CD1c-positive myeloid dendritic cell (primary cell): Measurements from ENCODE around the gene SMARCD3.
A peak's percentile ranks its signal among the peaks of the same experiment; 100 is the strongest.

Experiments
- DNase-seq: peaks from one replicate; pipeline ENCODE4 v3.0.0-alpha.2; 2016; ENCODE audit errors: extremely low spot score

The SMARCD3 gene

GRCh38 chr7:151249034-151249731, 689 bp upstream of the SMARCD3 start:
- peak; percentile 76 for DNase-seq

GRCh38 chr7:151247611-151248345, 716 bp downstream of the SMARCD3 start:
- DNase-seq = no peak

- no peak for DNase-seq
Measured at GRCh38 chr7:151246851-151247580, 1.5 kb downstream of the SMARCD3 start.

- no peak for DNase-seq
Measured at GRCh38 chr7:151246102-151246850, 2.2 kb downstream of the SMARCD3 start.

- peak; percentile 57 for DNase-seq
Measured at GRCh38 chr7:151245360-151246101, 3.0 kb downstream of the SMARCD3 start.

GRCh38 chr7:151244841-151245346, 3.6 kb downstream of the SMARCD3 start:
- peak; percentile 4 for DNase-seq

GRCh38 chr7:151244196-151244840, 4.2 kb downstream of the SMARCD3 start:
- peak; percentile 79 for DNase-seq

GRCh38 chr7:151243408-151244195, 4.9 kb downstream of the SMARCD3 start:
- DNase-seq = peak; percentile 55

- no peak for DNase-seq
Measured at GRCh38 chr7:151243045-151243349, 5.5 kb downstream of the SMARCD3 start.

- DNase-seq = no peak
Measured at GRCh38 chr7:151242159-151243044, 6.1 kb downstream of the SMARCD3 start.

GRCh38 chr7:151241755-151242096, 6.8 kb downstream of the SMARCD3 start:
- no peak for DNase-seq

- no peak for DNase-seq
Measured at GRCh38 chr7:151240942-151241754, 7.3 kb downstream of the SMARCD3 start.

- DNase-seq = no peak
Measured at GRCh38 chr7:151240536-151240935, 8.0 kb downstream of the SMARCD3 start.

- no peak for DNase-seq
Measured at GRCh38 chr7:151239837-151240459, 8.5 kb downstream of the SMARCD3 start.

GRCh38 chr7:151238924-151239836, 9.3 kb downstream of the SMARCD3 start:
- DNase-seq = no peak

GRCh38 chr7:151238190-151238810, 10.2 kb downstream of the SMARCD3 start:
- DNase-seq = no peak
